Erythroblast (primary cell): ENCODE results near the gene FNDC11.

Experiments
- GATA1 ChIP-seq: IDR thresholded peaks from 2 replicates; pipeline ENCODE4 v1.6.1; 2011; ENCODE audit warnings: low read depth, mild to moderate bottlenecking, control low read depth, low read length, moderate library complexity
- POLR2A ChIP-seq: IDR thresholded peaks from 2 replicates; pipeline ENCODE4 v1.6.1; 2011; ENCODE audit warnings: mild to moderate bottlenecking, low read length

DNA sequence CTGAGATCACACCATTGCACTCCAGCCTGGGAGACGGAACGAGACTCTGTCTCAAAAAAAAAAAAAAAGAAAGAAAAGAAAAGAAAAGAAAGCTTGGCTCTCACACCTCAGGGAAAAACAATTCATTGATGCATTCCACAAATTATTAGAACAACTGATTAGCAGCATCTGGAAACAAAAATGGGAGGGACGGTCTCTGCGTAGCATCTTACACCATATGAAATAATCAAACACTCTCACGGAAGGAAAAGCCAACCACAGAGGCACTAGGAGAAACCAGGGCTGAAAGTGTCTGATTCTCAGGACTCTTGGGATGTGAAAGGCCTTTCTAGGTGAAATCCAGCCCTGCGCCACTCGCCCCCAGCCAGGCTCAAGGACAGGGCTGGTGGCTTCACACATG, 22.4 kb downstream of the FNDC11 start:
- no peak for TF ChIP-seq POLR2A
- no peak for TF ChIP-seq GATA1
